Suprapubic skin (tissue), 4 donors: ENCODE results near the gene SAMHD1.

Experiments used
- CTCF ChIP-seq, 2 donors: fragments of 200-600 bp in 1 of 2; fragments of 450-650 bp in 1 of 2; sonication (generic) in 1 of 2; IDR thresholded peaks; one replicate each; pipeline ENCODE4 v1.5.1; 2016 to 2019; ENCODE audit warnings: antibody characterized with exemption in 2 of 2, mild to moderate bottlenecking in 1 of 2, moderate library complexity in 1 of 2
- EP300 ChIP-seq: sonication (generic); formaldehyde crosslinking; IDR thresholded peaks from one replicate; pipeline ENCODE4 v1.6.1; 2017; ENCODE audit warnings: antibody characterized with exemption
- POLR2A ChIP-seq, 2 donors: fragments of 450-650 bp; IDR thresholded peaks; one replicate each; pipeline ENCODE4 v1.6.1; 2017; ENCODE audit warnings: antibody characterized with exemption in 2 of 2, mild to moderate bottlenecking in 2 of 2, moderate library complexity in 2 of 2
- POLR2AphosphoS5 ChIP-seq, 3 donors: sonication (generic); formaldehyde crosslinking; IDR thresholded peaks; one replicate each; pipeline ENCODE4 v1.6.1; 2017; ENCODE audit warnings: antibody characterized with exemption in 3 of 3

DNA sequence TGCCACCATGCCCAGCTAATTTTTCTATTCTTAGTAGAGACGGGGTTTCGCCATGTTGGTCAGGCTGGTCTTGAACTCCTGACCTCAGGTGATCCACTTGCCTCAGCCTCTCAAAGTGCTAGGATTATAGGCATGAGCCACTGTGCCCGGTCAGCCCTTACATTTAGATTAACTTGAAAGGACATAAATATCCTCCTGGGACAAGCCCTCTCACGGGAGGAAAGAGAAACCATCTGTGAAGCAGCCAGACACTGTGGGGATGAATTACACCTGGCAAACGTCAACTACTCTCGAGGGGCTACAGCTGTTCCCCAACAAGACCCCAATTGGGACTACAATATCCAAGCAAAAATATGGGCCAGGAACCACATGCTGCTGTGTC lies 32.7 kb upstream of the SAMHD1 start:
- TF ChIP-seq CTCF (IDR thresholded peaks at IDR 0.05) (no peak), EP300 (no peak), POLR2A (IDR thresholded peaks at IDR 0.05) (no peak), POLR2AphosphoS5 (IDR thresholded peaks at IDR 0.05) (no peak)
